ENCODE measurements around the gene SURF1.

- no peak for TF ChIP-seq POLR2AphosphoS5 (IDR thresholded peaks at IDR 0.05; ENCODE audit: borderline replicate concordance, low read depth, low read length)
- no peak for TF ChIP-seq EZH2 (IDR thresholded peaks at IDR 0.05)
- no peak for TF ChIP-seq FOXP2 (optimal IDR thresholded peaks at IDR 0.05; ENCODE audit: control extremely low read depth, extremely low read length, insufficient read depth)
Observed at GRCh38 chr9:133403766-133404453, 47.6 kb upstream of the SURF1 start.
